Endodermal cell (in vitro differentiated cells): ENCODE data around the gene PRKACB. TPM values are rescaled to one million over a fixed set of nuclear protein-coding genes. Genes with fewer than 3 reads are reported as not detected.

Experiments
- DNase-seq: peaks from one replicate; pipeline ENCODE4 v3.0.0-alpha.2; 2017
- H3K27ac ChIP-seq: 2 replicates; pipeline ENCODE4 v1.5.1; 2013; ENCODE audit warnings: mild to moderate bottlenecking, low read depth, low read length, moderate library complexity
- H3K27me3 ChIP-seq: 2 replicates; pipeline ENCODE4 v1.6.1; 2013; ENCODE audit warnings: mild to moderate bottlenecking, low read length, moderate library complexity; ENCODE audit not compliant: insufficient read depth, control insufficient read depth, poor library complexity, severe bottlenecking
- H3K36me3 ChIP-seq: 2 replicates; pipeline ENCODE4 v1.7.0; 2013; ENCODE audit warnings: mild to moderate bottlenecking, low read length, moderate library complexity; ENCODE audit not compliant: control insufficient read depth, insufficient read depth
- H3K4me1 ChIP-seq: one replicate; pipeline ENCODE4 v1.7.0; 2013; ENCODE audit warnings: low read length; ENCODE audit not compliant: control insufficient read depth, insufficient read depth
- H3K4me3 ChIP-seq: 2 replicates; pipeline ENCODE4 v1.5.1; 2013; ENCODE audit warnings: mild to moderate bottlenecking, low read length, moderate library complexity
- H3K9ac ChIP-seq: 2 replicates; pipeline ENCODE4 v1.6.1; 2013; ENCODE audit warnings: mild to moderate bottlenecking, low read length, moderate library complexity; ENCODE audit not compliant: poor library complexity, severe bottlenecking; ENCODE audit errors: extremely low read depth
- H3K9me3 ChIP-seq: 2 replicates; pipeline ENCODE4 v1.6.1; 2013; ENCODE audit warnings: mild to moderate bottlenecking, low read length, moderate library complexity; ENCODE audit not compliant: control insufficient read depth
- H3K27ac Mint-ChIP-seq: 2 replicates; pipeline ENCODE4 v1.8.0; 2020; ENCODE audit warnings: mixed read lengths
- H3K27me3 Mint-ChIP-seq: 2 replicates; pipeline ENCODE4 v1.8.0; 2021; ENCODE audit warnings: mild to moderate bottlenecking, mixed read lengths; ENCODE audit not compliant: insufficient read depth
- H3K36me3 Mint-ChIP-seq: 2 replicates; pipeline ENCODE4 v1.8.0; 2020; ENCODE audit warnings: low read depth, mixed read lengths
- H3K4me1 Mint-ChIP-seq: 2 replicates; pipeline ENCODE4 v1.8.0; 2020; ENCODE audit warnings: mixed read lengths
- H3K4me3 Mint-ChIP-seq: 2 replicates; pipeline ENCODE4 v1.8.0; 2020; ENCODE audit warnings: mild to moderate bottlenecking, moderate library complexity, mixed read lengths
- H3K9me3 Mint-ChIP-seq: 2 replicates; pipeline ENCODE4 v1.8.0; 2020; ENCODE audit warnings: mild to moderate bottlenecking, mixed read lengths
- CTCF ChIP-seq: fragments of 200-600 bp; sonication (generic); conservative IDR thresholded peaks from 2 replicates; pipeline ENCODE4 v1.5.0; 2021; ENCODE audit warnings: antibody characterized with exemption, mild to moderate bottlenecking
- WGBS, 2 experiments: methylation state at CpG; one replicate each; pipeline versions ENCODE4 v1.1.5 to v1.1.7; 2013; ENCODE audit warnings: missing lambda C conversion rate in 2 of 2, mixed read lengths in 1 of 2; ENCODE audit not compliant: insufficient coverage in 1 of 2, insufficient read length in 1 of 2; 5-methylcytosine and 5-hydroxymethylcytosine counted together
- total RNA-seq, 2 donors: library from RNA; stranded (reverse); fragmentation: NEBNext Ultra II Directional in 1 of 2; extraction: Animal tissue kit (Norgen Biotek cat#: 25700) in 1 of 2; gene quantifications; 2 replicates in 1 of 2; 3 replicates in 1 of 2; pipeline ENCODE4 v1.2.1, GENCODE V29; 2021

The PRKACB gene
- total RNA-seq, 2 donors from 2014 or later, result 19.8 to 36.1 TPM

GRCh38 chr1:84259376-84259775 is 115.3 kb downstream of the PRKACB start:
- H3K36me3 Mint-ChIP-seq, result no peaks in the 10 kb centered on the region
- DNase-seq, result no peak
- Histone ChIP-seq H3K27ac (no peak overlapping the region), H3K36me3 (no peaks in the 10 kb centered on the region), H3K27me3 (no peaks in the 10 kb centered on the region), H3K9me3 (no peaks in the 10 kb centered on the region), H3K9ac (no peak overlapping the region), H3K4me3 (no peak overlapping the region), H3K4me1 (no peaks in the 10 kb centered on the region)
- H3K4me3 Mint-ChIP-seq, result no peak overlapping the region
- no peak for TF ChIP-seq CTCF
- no peaks in the 10 kb centered on the region for H3K9me3 Mint-ChIP-seq
- H3K4me1 Mint-ChIP-seq, result peaks cover 5% of the 10 kb centered on the region
- no peak overlapping the region for H3K27ac Mint-ChIP-seq
- H3K27me3 Mint-ChIP-seq, result peaks cover 2% of the 10 kb centered on the region
- WGBS, 2 experiments, result 98 to 100% methylated on average over 2 of the region's 2 CpGs

GRCh38 chr1:84259989-84260388 is 115.9 kb downstream of the PRKACB start:
- H3K27me3 ChIP-seq, result no peaks in the 10 kb centered on the region
- no peaks in the 10 kb centered on the region for H3K36me3 Mint-ChIP-seq
- no peak overlapping the region for H3K9ac ChIP-seq
- no peak for DNase-seq
- H3K4me1 Mint-ChIP-seq, result peaks cover 5% of the 10 kb centered on the region
- H3K4me3 Mint-ChIP-seq, result no peak overlapping the region
- H3K9me3 ChIP-seq, result no peaks in the 10 kb centered on the region
- H3K9me3 Mint-ChIP-seq, result no peaks in the 10 kb centered on the region
- no peak for TF ChIP-seq CTCF
- no peak overlapping the region for H3K27ac Mint-ChIP-seq
- peaks cover 2% of the 10 kb centered on the region for H3K27me3 Mint-ChIP-seq
- H3K27ac ChIP-seq, result no peak overlapping the region
- H3K4me1 ChIP-seq, result no peaks in the 10 kb centered on the region
- H3K4me3 ChIP-seq, result no peak overlapping the region
- H3K36me3 ChIP-seq, result no peaks in the 10 kb centered on the region
- WGBS, 2 experiments, result 86 to 91% methylated on average over 2 of the region's 2 CpGs

- Histone ChIP-seq H3K27ac (no peak overlapping the region), H3K4me1 (no peaks in the 10 kb centered on the region), H3K27me3 (no peaks in the 10 kb centered on the region), H3K4me3 (no peak overlapping the region), H3K36me3 (no peaks in the 10 kb centered on the region), H3K9me3 (no peaks in the 10 kb centered on the region), H3K9ac (no peak overlapping the region)
- no peak overlapping the region for H3K4me3 Mint-ChIP-seq
- H3K27ac Mint-ChIP-seq, result no peak overlapping the region
- H3K4me1 Mint-ChIP-seq, result peaks cover 5% of the 10 kb centered on the region
- WGBS, 2 experiments, result 80 to 95% methylated on average over 1 to 3 of the region's 3 CpGs
- H3K9me3 Mint-ChIP-seq, result no peaks in the 10 kb centered on the region
- H3K27me3 Mint-ChIP-seq, result peaks cover 2% of the 10 kb centered on the region
- no peaks in the 10 kb centered on the region for H3K36me3 Mint-ChIP-seq
- DNase-seq, result no peak
- TF ChIP-seq CTCF, result no peak
These were observed 116.9 kb downstream of the PRKACB start for GRCh38 chr1:84260852-84261518.
